NCI-H345 treated with DMSO at 0.1 percent for 48 hours (cell line): ENCODE results near the gene SOX6.

Experiments used
- DNase-seq: peaks from one replicate; lab custom pipeline; 2025; ENCODE audit not compliant: unreplicated experiment; lab: John Stamatoyannopoulos, UW

SOX6 gene

GRCh38 chr11:16365581-16366228, 9.4 kb upstream of the SOX6 start:
- peak; percentile 32 for DNase-seq

DNA sequence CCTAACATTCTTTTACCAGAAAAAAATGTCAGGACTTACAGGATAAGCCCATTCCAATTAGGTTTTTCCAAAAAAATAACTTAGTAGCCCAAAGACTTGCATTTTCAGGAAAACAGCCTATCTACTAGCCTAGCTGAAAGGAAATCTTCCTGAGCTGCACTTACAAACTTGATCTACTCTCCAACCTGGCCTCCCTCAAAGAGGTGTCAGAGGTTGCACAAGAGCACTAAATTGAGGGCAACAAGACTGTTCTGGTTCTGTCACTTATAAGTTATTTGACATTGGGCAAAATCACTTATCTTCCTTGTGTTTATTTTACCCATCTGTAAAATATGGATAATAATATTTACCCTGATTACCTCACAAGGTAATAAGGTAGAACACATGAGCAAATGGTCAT, 7.9 kb upstream of the SOX6 start:
- no peak for DNase-seq

DNA sequence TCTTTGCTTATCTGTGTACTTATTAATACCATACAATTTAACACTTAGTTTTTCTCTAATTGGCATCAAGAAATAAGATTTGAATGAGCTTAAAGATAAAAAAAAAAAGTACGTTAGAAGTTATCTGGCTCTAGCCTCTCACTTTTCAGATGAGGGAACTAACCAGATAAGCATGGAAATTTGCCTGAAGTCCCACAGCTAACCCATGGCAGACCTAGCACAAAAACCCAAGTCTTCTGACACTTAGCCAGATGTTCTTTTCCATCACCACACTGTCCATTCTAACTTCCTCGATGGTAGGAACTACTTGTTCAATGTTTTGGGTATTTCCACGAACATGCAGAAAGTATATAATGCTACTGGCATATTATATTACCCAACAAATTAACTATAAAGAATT, 7.4 kb upstream of the SOX6 start:
- no peak for DNase-seq

GRCh38 chr11:16361108-16361865, 4.9 kb upstream of the SOX6 start:
- DNase-seq = no peak

DNA sequence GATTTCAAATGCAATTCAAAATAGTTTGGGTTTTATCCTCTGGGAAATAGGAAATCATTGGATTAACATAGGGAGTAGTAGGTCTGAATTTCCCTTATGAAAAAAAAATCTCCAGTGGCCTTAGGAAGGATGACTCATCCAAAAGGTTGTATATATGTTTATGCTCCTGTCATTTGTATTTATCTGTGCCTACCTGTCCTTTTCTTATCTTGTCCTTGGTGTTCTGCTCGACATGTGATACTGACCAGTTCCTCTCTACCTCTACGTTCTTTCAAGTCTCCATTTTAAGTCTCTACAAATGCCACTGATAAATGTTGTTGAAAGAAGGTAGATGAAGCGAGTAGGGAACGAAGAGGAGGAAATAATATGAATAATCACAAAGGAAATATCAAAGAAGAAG, 3.0 kb upstream of the SOX6 start:
- DNase-seq = no peak

- DNase-seq = no peak
Measured at GRCh38 chr11:16358726-16359125, 2.4 kb upstream of the SOX6 start.

- DNase-seq = no peak
Measured at GRCh38 chr11:16357775-16358174, 1.4 kb upstream of the SOX6 start.

DNA sequence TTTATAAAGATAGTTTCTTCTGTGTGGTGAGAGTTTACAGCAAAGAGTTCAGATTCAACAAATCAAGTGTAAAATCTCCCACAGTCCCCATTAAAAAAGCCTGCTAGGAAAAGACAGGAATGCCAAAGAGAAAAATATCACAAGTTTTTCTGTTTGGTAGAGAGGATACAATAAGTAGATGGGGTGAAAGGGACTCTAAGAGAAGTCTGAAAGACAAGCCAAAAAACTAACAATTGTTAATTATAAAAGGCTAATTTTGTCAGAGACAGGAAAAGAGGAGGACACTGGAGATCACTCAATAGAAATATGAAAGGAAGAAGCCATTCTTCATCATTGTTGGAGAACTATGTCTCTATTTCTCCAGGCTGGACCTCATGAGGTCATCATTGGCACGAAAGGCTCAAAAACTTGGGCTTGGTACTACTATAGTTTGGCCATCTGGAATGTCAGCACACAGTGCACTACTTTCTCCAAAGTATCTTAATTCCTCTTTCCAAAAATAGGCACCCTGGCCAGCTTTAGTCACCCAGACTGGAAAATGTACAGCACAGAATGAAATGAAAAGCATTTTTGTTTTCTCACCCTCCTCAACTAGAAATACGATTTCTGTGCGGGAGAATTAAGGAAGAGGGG, 531 bp upstream of the SOX6 start:
- DNase-seq = no peak

- DNase-seq = no peak
Measured at GRCh38 chr11:16352707-16353106, 3.6 kb downstream of the SOX6 start.

DNA sequence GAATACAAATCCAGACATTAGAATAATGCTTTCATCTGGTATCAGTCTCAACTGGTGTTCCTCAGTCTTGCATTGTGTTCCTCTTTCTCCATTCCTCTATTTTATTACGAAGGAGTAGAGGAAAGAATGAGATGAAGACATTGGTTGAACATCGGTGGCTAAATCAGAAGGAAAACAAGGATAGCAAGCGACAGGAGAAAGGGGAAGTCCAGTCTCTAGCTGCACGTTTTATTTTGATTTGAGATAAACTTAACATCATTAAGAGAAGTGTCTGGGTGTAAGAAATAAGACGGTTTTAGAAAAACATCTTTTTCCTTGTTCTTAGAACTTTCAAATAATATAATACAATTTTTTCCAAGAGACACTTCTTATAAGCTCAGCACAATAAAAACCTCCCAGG, 6.2 kb downstream of the SOX6 start:
- no peak for DNase-seq

- DNase-seq = no peak
Measured at GRCh38 chr11:16347928-16348685, 8.2 kb downstream of the SOX6 start.

- no peak for DNase-seq
Measured at GRCh38 chr11:16346975-16347374, 9.4 kb downstream of the SOX6 start.

DNA sequence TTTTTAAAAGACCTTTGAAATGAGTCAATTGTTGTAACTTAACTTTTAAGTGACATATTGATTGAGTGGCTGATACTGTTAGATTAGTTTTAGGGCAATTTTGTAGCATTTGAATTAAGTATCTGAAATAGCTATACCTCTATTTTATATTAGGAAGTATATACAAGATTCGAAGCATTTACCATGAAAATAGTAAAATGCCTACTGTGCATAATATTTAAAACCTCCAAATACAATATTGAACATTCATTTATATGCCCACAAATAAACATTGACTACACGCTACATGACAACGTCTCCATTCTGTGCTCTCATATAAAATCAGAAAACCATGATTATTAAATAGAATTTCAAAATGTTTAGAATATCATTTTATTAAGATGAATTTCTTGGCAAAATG, 14.5 kb downstream of the SOX6 start:
- DNase-seq = no peak

- no peak for DNase-seq
Measured at GRCh38 chr11:16338393-16338792, 18.0 kb downstream of the SOX6 start.

DNA sequence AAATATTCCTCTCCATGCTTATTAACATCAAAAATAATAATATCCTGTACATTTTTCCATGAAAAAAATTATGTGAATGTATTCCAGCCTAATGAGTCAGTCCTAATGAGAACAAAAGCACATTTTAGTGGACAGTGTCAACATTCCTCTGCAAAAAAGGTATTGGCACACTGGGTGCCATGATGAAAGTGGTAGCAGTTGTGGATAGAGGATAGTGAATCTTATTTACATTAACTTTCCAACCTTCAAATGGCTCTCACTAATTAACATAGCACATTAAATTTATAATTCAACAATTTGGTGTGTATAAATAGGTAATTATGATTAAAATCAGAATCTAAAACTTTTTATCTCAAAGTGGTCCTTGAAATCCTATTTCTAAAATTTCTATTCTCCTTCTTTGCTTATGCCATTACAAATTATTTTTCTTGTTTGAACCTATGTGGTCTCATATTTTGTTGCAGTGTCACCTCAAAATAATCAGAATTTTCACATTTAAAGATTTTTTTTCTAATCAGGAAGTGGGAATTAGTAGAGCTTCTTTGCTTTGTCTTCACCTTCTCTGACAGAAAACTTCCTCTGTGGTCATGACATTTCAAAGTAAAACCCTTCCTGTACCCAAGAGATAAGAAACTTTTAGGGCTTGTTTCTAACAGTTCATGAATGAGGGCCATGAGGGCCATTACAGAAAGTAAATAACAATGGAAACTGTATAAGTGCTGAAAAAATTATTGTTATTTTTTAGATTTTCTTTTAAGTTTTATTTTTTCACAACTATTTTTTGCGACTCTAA, 18.7 kb downstream of the SOX6 start:
- no peak for DNase-seq

GRCh38 chr11:16336721-16337120, 19.6 kb downstream of the SOX6 start:
- DNase-seq = no peak

DNA sequence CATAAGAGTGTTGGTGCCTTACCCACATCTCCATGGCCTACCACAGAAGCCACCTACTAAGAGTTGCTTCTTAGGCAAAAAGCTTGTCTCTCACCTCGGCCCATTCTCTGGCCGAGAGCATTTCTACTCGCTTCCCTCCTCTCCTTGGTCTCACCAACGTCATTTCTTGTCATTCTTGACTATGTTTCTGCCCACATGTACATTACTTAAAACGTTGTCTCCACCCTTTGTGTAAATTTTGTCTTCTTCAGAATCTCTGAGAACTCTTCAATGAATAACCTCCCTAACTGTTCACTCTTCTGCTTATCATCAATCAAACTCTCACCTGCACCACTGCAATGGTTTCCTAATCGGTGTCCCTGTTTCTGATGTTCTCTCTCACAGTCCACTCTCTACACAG, 20.1 kb downstream of the SOX6 start:
- DNase-seq = no peak

DNA sequence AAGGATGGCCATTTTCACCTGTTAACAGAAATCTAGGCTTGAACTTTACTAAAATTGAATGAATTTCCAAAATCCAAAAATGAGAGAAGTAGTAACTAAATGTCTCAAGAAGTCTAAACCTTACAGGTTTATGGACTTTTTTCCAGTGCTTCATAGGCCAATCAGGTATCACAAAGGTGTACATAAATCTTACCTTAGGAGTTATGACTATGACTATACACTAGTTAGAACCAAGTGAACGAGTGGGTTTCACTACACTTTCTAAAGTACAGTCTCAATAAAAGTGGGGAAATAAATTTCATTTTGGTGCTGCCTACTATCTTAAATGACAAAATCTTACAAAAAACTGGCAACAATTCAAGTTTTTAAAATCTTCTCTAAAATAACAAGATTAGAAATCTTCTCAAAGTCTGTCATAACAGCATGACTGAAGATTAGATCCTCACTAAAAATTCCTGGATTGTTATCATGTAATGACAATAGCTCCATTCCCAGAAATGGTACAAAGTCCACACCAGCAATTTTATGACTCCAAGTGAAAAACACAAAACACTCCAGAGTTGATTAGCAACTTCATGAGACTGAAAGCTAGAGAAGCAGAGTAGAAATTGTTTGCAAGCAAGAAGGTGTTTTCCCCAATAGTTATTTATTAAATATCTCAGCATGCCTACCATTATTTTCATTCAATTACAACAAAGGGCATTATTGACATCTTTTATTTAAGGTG, 20.9 kb downstream of the SOX6 start:
- DNase-seq = no peak

GRCh38 chr11:16326679-16327297, 29.6 kb downstream of the SOX6 start:
- no peak for DNase-seq

DNA sequence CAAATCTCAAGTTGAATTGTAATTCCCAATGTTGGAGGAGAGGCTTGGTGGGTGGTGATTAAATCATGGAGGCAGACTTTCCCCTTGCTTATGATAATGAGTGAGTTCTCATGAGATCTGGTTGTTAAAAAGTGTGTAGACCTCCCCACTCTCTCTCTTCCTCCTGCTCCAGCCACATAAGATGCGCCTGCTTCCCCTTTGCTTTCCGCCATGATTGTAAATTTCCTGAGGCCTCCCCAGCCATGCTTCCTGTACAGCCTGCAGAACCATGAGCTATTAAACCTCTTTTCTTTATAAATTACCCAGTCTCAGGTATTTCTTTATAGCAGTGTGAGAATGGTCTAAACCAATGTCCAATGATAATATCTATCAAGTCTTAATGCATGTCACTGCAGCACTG, 34.2 kb downstream of the SOX6 start:
- no peak for DNase-seq
